Suprapubic skin (tissue), 4 donors: ENCODE measurements around the gene TMEM253. TPM values are rescaled to one million over a fixed set of nuclear protein-coding genes. Genes with fewer than 3 reads are reported as not detected.

Experiments
- DNase-seq, 2 donors: peaks; one replicate each; pipeline ENCODE4 v3.0.0-alpha.2; 2019; ENCODE audit warnings: low spot score in 2 of 2
- H3K27ac ChIP-seq: fragments of 200-600 bp; sonication (generic); one replicate; pipeline ENCODE4 v1.5.1; 2019
- H3K27me3 ChIP-seq: fragments of 200-600 bp; sonication (generic); one replicate; pipeline ENCODE4 v1.5.1; 2019
- H3K36me3 ChIP-seq: fragments of 200-600 bp; sonication (generic); one replicate; pipeline ENCODE4 v1.5.1; 2019
- H3K4me1 ChIP-seq: fragments of 200-600 bp; sonication (generic); one replicate; pipeline ENCODE4 v1.5.1; 2019
- H3K4me3 ChIP-seq: fragments of 200-600 bp; sonication (generic); one replicate; pipeline ENCODE4 v1.5.1; 2019; ENCODE audit warnings: mild to moderate bottlenecking
- H3K9me3 ChIP-seq: fragments of 200-600 bp; sonication (generic); one replicate; pipeline ENCODE4 v1.5.1; 2019
- EP300 ChIP-seq: sonication (generic); formaldehyde crosslinking; IDR thresholded peaks from one replicate; pipeline ENCODE4 v1.6.1; 2017; ENCODE audit warnings: antibody characterized with exemption
- POLR2A ChIP-seq, 2 donors: fragments of 450-650 bp; IDR thresholded peaks; one replicate each; pipeline ENCODE4 v1.6.1; 2017; ENCODE audit warnings: antibody characterized with exemption in 2 of 2, mild to moderate bottlenecking in 2 of 2, moderate library complexity in 2 of 2
- POLR2AphosphoS5 ChIP-seq, 3 donors: sonication (generic); formaldehyde crosslinking; IDR thresholded peaks; one replicate each; pipeline ENCODE4 v1.6.1; 2017; ENCODE audit warnings: antibody characterized with exemption in 3 of 3
- WGBS: methylation state at CpG from one replicate; pipeline ENCODE4 v1.1.5; 2018; 5-methylcytosine and 5-hydroxymethylcytosine counted together
- total RNA-seq, 4 donors: library from RNA; depleted of rRNA; stranded (reverse); fragments of >200 nt; gene quantifications; one replicate each; pipeline ENCODE4 v1.1.0, GENCODE V29; 2016
- TF ChIP-seq, protein P1 (sequence below), 2 donors: fragments of 200-600 bp in 1 of 2; fragments of 450-650 bp in 1 of 2; sonication (generic) in 1 of 2; IDR thresholded peaks; one replicate each; pipeline ENCODE4 v1.5.1; 2016 to 2019; ENCODE audit warnings: antibody characterized with exemption in 2 of 2, mild to moderate bottlenecking in 1 of 2, moderate library complexity in 1 of 2

TMEM253 gene
- total RNA-seq, 4 donors from 2014 or later: 0.53 to 2.0 (median 0.83) TPM; not detected in 1

DNA sequence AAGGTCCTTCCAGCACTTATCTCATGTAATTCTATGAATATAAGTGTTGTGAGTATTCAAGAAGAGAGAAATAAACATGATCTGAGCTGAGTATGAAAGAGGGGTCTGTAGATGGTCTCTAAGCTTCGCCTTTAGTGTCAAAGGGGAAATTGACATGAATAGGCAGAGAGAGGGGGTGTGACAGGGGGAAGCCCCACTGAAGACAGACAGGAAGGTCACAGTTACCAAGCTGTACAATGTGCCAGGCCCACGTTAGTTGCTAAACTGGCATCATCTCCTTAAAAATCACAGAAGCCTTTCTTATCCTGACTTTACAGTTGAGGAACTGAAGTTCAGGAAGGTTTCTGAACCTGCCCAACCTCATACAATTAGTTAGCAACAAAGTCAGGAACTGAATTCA lies 23.2 kb upstream of the TMEM253 start:
- Histone ChIP-seq H3K9me3 (no peaks in the 10 kb centered on the region), H3K4me1 (peaks cover 2% of the 10 kb centered on the region), H3K36me3 (peaks cover 67% of the 10 kb centered on the region), H3K4me3 (no peak overlapping the region), H3K27ac (no peak overlapping the region), H3K27me3 (no peaks in the 10 kb centered on the region)
- 75% methylated on average over 2 of the region's 2 CpGs for WGBS
- TF ChIP-seq POLR2A (IDR thresholded peaks at IDR 0.05) (no peak), POLR2AphosphoS5 (IDR thresholded peaks at IDR 0.05) (no peak), EP300 (no peak)
- TF ChIP-seq, protein P1, sequence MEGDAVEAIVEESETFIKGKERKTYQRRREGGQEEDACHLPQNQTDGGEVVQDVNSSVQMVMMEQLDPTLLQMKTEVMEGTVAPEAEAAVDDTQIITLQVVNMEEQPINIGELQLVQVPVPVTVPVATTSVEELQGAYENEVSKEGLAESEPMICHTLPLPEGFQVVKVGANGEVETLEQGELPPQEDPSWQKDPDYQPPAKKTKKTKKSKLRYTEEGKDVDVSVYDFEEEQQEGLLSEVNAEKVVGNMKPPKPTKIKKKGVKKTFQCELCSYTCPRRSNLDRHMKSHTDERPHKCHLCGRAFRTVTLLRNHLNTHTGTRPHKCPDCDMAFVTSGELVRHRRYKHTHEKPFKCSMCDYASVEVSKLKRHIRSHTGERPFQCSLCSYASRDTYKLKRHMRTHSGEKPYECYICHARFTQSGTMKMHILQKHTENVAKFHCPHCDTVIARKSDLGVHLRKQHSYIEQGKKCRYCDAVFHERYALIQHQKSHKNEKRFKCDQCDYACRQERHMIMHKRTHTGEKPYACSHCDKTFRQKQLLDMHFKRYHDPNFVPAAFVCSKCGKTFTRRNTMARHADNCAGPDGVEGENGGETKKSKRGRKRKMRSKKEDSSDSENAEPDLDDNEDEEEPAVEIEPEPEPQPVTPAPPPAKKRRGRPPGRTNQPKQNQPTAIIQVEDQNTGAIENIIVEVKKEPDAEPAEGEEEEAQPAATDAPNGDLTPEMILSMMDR (IDR thresholded peaks at IDR 0.05): no peak
- no peak for DNase-seq

DNA sequence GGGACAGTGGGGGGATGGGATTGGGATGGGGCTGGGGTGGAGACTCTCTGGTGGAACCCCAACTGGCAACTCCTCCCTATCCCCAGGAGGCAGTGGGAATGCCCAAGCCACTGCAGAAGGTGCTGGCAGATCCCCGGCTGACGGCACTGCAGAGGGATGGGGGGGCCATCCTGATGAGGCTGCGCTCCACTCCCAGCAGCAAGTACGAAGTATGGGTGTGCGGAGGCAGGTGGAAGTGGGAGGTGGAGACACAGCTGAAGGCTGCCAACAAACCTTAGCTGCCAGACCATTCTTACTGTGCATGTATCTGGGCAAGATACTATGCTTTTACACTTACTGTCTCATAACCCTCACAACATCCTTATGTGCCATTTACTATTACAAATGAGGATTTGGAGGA lies 22.6 kb upstream of the TMEM253 start:
- WGBS: 96% methylated on average over 5 of the region's 5 CpGs
- H3K36me3 ChIP-seq: peaks cover 71% of the 10 kb centered on the region

DNA sequence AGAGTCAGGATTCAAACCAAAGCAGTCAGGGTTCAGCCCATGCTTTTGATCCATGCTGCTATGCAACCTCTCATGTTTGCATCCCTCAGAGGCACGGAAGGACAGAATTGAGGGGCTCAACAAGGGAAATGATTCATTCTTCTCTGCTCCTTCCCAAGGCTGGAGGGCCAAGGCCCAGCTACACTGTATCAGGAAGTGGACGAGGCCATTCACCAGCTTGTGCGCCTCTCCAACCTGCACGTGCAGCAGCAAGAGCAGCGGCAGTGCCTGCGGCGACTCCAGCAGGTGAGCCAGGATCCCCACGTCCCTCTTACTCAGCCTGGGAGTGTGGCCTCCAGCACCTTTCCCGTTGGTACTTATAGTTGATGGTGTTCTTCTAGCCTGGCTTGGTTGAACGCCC lies 22.1 kb upstream of the TMEM253 start:
- TF ChIP-seq EP300 (no peak), POLR2A (IDR thresholded peaks at IDR 0.05) (no peak), POLR2AphosphoS5 (IDR thresholded peaks at IDR 0.05) (no peak)
- TF ChIP-seq, protein P1 (IDR thresholded peaks at IDR 0.05): no peak
- no peak overlapping the region for H3K4me3 ChIP-seq
- no peaks in the 10 kb centered on the region for H3K27me3 ChIP-seq
- H3K27ac ChIP-seq: no peak overlapping the region
- H3K36me3 ChIP-seq: peaks cover 74% of the 10 kb centered on the region
- 85% methylated on average over 10 of the region's 10 CpGs for WGBS
- no peaks in the 10 kb centered on the region for H3K9me3 ChIP-seq
- no peaks in the 10 kb centered on the region for H3K4me1 ChIP-seq
- no peak for DNase-seq

More for the DNA sequence above, 22.6 kb upstream of the TMEM253 start:
- no peak for DNase-seq
- no peak overlapping the region for H3K4me3 ChIP-seq
- no peak for TF ChIP-seq POLR2A (IDR thresholded peaks at IDR 0.05)
- no peak for TF ChIP-seq EP300
- TF ChIP-seq, protein P1 (IDR thresholded peaks at IDR 0.05): no peak
- TF ChIP-seq POLR2AphosphoS5 (IDR thresholded peaks at IDR 0.05): no peak
- H3K27me3 ChIP-seq: no peaks in the 10 kb centered on the region
- no peak overlapping the region for H3K27ac ChIP-seq
- H3K9me3 ChIP-seq: no peaks in the 10 kb centered on the region
- H3K4me1 ChIP-seq: no peaks in the 10 kb centered on the region

DNA sequence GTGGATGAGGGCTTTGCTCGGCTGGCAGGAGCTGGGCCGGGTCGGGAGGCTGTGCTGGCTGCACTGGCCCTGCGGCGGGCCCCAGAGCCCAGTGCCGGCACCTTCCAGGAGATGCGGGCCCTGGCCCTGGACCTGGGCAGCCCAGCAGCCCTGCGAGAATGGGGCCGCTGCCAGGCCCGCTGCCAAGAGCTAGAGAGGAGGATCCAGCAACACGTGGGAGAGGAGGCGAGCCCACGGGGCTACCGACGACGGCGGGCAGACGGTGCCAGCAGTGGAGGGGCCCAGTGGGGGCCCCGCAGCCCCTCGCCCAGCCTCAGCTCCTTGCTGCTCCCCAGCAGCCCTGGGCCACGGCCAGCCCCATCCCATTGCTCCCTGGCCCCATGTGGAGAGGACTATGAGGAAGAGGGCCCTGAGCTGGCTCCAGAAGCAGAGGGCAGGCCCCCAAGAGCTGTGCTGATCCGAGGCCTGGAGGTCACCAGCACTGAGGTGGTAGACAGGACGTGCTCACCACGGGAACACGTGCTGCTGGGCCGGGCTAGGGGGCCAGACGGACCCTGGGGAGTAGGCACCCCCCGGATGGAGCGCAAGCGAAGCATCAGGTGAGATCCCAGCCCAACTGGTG lies 19.2 kb upstream of the TMEM253 start:
- TF ChIP-seq POLR2AphosphoS5 (IDR thresholded peaks at IDR 0.05) (no peak), EP300 (no peak), POLR2A (IDR thresholded peaks at IDR 0.05) (no peak)
- TF ChIP-seq, protein P1 (IDR thresholded peaks at IDR 0.05): no peak
- Histone ChIP-seq H3K27ac (no peak overlapping the region), H3K36me3 (peaks cover 75% of the 10 kb centered on the region), H3K4me3 (no peak overlapping the region), H3K9me3 (no peaks in the 10 kb centered on the region), H3K4me1 (peaks cover 13% of the 10 kb centered on the region), H3K27me3 (no peaks in the 10 kb centered on the region)
- DNase-seq: no peak
- 89% methylated on average over 9 of the region's 30 CpGs for WGBS

DNA sequence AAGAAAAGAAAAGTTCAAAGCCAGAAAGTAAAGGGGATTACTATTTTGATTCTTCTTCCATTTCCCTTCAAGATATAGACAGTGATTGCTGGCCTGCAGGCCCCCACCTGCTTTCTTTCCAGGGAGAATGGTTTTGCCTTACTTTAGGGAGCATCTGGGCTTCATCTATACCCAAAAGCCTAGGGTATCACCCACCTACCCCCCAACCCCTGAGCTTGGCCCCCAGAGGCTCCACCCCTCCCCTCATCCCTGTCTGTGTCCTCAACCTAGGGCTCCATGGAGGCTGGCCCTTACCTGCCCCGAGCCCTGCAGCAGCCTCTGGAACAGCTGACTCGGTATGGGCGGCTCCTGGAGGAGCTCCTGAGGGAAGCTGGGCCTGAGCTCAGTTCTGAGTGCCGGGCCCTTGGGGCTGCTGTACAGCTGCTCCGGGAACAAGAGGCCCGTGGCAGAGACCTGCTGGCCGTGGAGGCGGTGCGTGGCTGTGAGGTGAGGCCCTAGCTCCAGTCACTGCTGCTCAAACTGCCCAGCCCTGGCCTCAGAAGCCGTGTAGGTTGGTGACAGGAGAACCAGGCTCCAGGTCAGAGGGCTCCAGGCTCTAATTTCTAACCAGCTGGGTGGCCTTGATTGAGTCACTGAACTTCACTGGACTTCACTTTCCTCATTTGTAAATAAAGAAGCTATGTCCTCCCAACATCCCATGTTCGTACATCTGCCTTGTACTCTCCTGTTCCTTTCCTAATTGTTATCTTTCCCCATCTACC lies 17.1 kb upstream of the TMEM253 start:
- DNase-seq: no peak
- Histone ChIP-seq H3K36me3 (peaks cover 72% of the 10 kb centered on the region), H3K4me1 (peaks cover 17% of the 10 kb centered on the region), H3K27me3 (no peaks in the 10 kb centered on the region), H3K4me3 (no peak overlapping the region), H3K9me3 (no peaks in the 10 kb centered on the region), H3K27ac (no peak overlapping the region)
- 41% methylated on average over 10 of the region's 11 CpGs for WGBS
- TF ChIP-seq, protein P1 (IDR thresholded peaks at IDR 0.05): no peak
- TF ChIP-seq POLR2A (IDR thresholded peaks at IDR 0.05) (no peak), EP300 (no peak), POLR2AphosphoS5 (IDR thresholded peaks at IDR 0.05) (no peak)
